ENCODE results near the gene GLRX. TPM values are rescaled to one million over a fixed set of nuclear protein-coding genes. Genes with fewer than 3 reads are reported as not detected.
"Not testable (repeated sequence)": the region's sequence is repeated elsewhere in the genome, so short reads cannot be mapped to it uniquely, and the experiment has no call there.

Gene GLRX
- total RNA-seq, 1 donor from 2014 or later, result 63.3 TPM

DNA sequence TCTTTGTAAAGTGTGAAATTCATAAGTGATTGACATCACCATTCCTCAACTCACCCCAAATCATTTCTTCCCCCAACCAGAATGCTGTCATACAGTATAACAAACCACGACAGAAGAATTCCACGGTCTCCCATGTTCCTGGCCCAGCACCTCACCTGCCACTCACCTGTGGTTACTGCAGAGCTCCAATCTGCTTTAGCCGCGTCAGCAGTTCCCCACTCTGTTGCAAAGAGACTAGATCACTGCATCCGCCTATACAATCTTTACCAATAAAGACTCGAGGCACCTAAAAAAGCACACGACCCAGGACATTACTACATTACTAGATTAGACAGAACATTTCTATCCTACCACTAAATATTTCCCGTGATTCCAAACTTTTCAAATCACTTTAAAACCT, 6.2 kb downstream of the GLRX start:
- Histone ChIP-seq H3K4me1 (peaks cover 58% of the 10 kb centered on the region), H3K27me3 (no peaks in the 10 kb centered on the region), H3K36me3 (peaks cover 0 to 12% of the 10 kb centered on the region in 2 donors), H3K27ac (no peak overlapping the region), H3K4me3 (no peak overlapping the region), H3K9me3 (no peaks in the 10 kb centered on the region)
- intact Hi-C loops (cut with DNase I), result no loop called here
- no peak for DNase-seq (ENCODE audit: extremely low spot score in 2 of 2)
- TF ChIP-seq POLR2AphosphoS5 (IDR thresholded peaks at IDR 0.05; ENCODE audit: insufficient read depth in 1 of 2, low read depth in 1 of 2), result no peak
- TF ChIP-seq, protein P1, sequence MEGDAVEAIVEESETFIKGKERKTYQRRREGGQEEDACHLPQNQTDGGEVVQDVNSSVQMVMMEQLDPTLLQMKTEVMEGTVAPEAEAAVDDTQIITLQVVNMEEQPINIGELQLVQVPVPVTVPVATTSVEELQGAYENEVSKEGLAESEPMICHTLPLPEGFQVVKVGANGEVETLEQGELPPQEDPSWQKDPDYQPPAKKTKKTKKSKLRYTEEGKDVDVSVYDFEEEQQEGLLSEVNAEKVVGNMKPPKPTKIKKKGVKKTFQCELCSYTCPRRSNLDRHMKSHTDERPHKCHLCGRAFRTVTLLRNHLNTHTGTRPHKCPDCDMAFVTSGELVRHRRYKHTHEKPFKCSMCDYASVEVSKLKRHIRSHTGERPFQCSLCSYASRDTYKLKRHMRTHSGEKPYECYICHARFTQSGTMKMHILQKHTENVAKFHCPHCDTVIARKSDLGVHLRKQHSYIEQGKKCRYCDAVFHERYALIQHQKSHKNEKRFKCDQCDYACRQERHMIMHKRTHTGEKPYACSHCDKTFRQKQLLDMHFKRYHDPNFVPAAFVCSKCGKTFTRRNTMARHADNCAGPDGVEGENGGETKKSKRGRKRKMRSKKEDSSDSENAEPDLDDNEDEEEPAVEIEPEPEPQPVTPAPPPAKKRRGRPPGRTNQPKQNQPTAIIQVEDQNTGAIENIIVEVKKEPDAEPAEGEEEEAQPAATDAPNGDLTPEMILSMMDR (IDR thresholded peaks at IDR 0.05), result no peak
- TF ChIP-seq POLR2A (IDR thresholded peaks at IDR 0.05), result no peak

DNA sequence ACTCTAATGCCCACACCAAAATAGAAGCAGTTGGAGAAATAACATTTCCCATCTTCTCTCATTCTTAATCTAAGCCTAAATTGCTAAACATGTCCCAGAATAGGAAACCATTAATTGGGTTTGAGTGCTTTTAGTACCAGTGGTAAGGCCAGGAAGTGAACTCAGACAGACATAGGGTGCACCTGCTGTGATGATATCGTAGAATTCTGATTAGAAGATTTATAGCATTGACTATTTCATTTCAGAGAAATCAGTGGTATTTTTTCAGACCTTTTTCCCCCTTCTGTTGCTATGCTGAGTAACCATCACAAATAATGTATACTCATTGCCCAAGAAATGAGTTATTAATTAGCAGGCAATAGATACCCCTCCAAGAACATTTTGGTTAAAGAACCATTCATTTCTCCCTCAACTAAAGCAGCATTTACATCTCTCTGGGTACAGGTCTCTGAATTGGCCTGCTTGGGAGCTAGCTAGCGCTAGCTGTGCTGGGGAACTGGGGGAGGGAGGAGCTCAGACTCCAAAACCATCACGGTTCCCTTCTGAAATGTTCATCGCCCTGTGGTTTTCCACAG, 7.3 kb downstream of the GLRX start:
- Histone ChIP-seq H3K36me3 (peaks cover 0 to 12% of the 10 kb centered on the region in 2 donors), H3K4me1 (peaks cover 60% of the 10 kb centered on the region)
- intact Hi-C loops (cut with DNase I), result no loop called here

GRCh38 chr5:95813035-95813434, 9.5 kb downstream of the GLRX start:
- H3K9me3 ChIP-seq; DNase-seq (ENCODE audit: extremely low spot score in 2 of 2); H3K4me3 ChIP-seq; H3K27ac ChIP-seq; intact Hi-C loops (cut with DNase I); H3K27me3 ChIP-seq: not testable (repeated sequence)
- peaks cover 59% of the 10 kb centered on the region for H3K4me1 ChIP-seq
- H3K36me3 ChIP-seq, result peaks cover 0 to 12% of the 10 kb centered on the region in 2 donors

More for the DNA sequence above, 7.3 kb downstream of the GLRX start:
- Histone ChIP-seq H3K9me3 (no peaks in the 10 kb centered on the region), H3K27me3 (no peaks in the 10 kb centered on the region), H3K27ac (no peak overlapping the region), H3K4me3 (no peak overlapping the region)
- DNase-seq (ENCODE audit: extremely low spot score in 2 of 2), result no peak
- TF ChIP-seq POLR2A (IDR thresholded peaks at IDR 0.05) (no peak), POLR2AphosphoS5 (IDR thresholded peaks at IDR 0.05; ENCODE audit: insufficient read depth in 1 of 2, low read depth in 1 of 2) (no peak)
- TF ChIP-seq, protein P1 (IDR thresholded peaks at IDR 0.05), result no peak

- H3K36me3 ChIP-seq, result peaks cover 0 to 12% of the 10 kb centered on the region in 2 donors
- peak in 1 of 2 donors; percentile 84 for DNase-seq (ENCODE audit: extremely low spot score in 2 of 2)
- intact Hi-C loops (cut with DNase I), result no loop called here
- H3K4me1 ChIP-seq, result peaks cover 54% of the 10 kb centered on the region
- no peaks in the 10 kb centered on the region for H3K9me3 ChIP-seq
- no peak overlapping the region for H3K4me3 ChIP-seq
- H3K27ac ChIP-seq, result peak overlapping the region; percentile 60
- no peaks in the 10 kb centered on the region for H3K27me3 ChIP-seq
- no peak for TF ChIP-seq POLR2AphosphoS5 (IDR thresholded peaks at IDR 0.05; ENCODE audit: insufficient read depth in 1 of 2, low read depth in 1 of 2)
- TF ChIP-seq, protein P1 (IDR thresholded peaks at IDR 0.05), result no peak
- TF ChIP-seq POLR2A (IDR thresholded peaks at IDR 0.05), result no peak
Measured at GRCh38 chr5:95812074-95812471, 10.5 kb downstream of the GLRX start.

DNA sequence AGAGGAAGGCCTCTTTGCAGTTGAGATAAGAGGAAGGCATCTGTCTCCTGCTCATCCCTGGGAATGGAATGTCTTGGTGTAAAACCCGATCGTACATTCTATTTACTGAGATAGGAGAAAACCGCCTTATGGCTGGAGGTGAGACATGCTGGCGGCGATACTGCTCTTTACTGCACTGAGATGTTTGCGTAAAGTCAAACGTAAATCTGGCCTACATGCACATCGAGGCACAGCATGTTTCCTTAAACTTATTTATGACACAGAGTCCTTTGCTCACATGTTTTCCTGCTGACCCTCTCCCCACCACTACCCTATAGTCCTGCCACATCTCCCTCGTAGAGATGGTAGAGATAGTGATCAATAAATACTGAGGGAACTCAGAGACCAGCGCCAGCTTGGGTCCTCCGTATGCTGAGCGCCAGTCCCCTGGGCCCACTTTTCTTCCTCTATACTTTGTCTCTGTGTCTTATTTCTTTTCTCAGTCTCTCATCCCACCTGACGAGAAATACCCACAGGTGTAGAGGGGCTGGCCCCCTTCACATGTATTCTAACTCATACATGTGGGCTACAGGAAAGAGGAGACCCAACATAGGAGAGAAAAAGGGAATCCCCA, 11.0 kb downstream of the GLRX start:
- peaks cover 49% of the 10 kb centered on the region for H3K4me1 ChIP-seq
- intact Hi-C loops (cut with DNase I), result not testable (repeated sequence)

GRCh38 chr5:95811126-95811423, 11.5 kb downstream of the GLRX start:
- Histone ChIP-seq H3K4me1 (peaks cover 45% of the 10 kb centered on the region), H3K27ac (peak overlapping the region; percentile 71)
- intact Hi-C loops (cut with DNase I); H3K9me3 ChIP-seq; H3K4me3 ChIP-seq; H3K27me3 ChIP-seq; H3K36me3 ChIP-seq: not testable (repeated sequence)
- DNase-seq (ENCODE audit: extremely low spot score in 2 of 2), result peak in 1 of 2 donors; percentile 22

More for the DNA sequence above, 11.0 kb downstream of the GLRX start:
- DNase-seq (ENCODE audit: extremely low spot score in 2 of 2), result peak in 1 of 2 donors; percentile 52
- not testable (repeated sequence) for H3K9me3 ChIP-seq, H3K27me3 ChIP-seq, H3K36me3 ChIP-seq, H3K4me3 ChIP-seq
- peak overlapping the region; percentile 71 for H3K27ac ChIP-seq

Measured in vagina (tissue), 2 donors.